SK-N-SH (cell line): ENCODE data around the gene HMG20A. TPM values are rescaled to one million over a fixed set of nuclear protein-coding genes. Genes with fewer than 3 reads are reported as not detected.

ENCODE experiments used
- CTCF ChIA-PET: fragments of 300-600, 350-600 bp; formaldehyde crosslinking; extraction: SDS; loops from one replicate; lab custom pipeline; 2021; lab: Yijun Ruan, JAX
- POLR2A ChIA-PET: fragments of 350-600 bp; sonication (Branson Sonifier 250); formaldehyde crosslinking; extraction: SDS; loops from one replicate; lab custom pipeline; 2020; ENCODE audit warnings: antibody characterized with exemption, inconsistent platforms; lab: Yijun Ruan, JAX
- DNase-seq: peaks from one replicate; pipeline ENCODE4 v3.0.0; 2012
- H2AFZ ChIP-seq: fragments of 200-600 bp; sonication (generic); 2 replicates; pipeline ENCODE4 v1.8.1; 2016; ENCODE audit warnings: antibody characterized with exemption, mild to moderate bottlenecking, low read depth
- H3F3A ChIP-seq: fragments of 200-600 bp; sonication (generic); replicated peaks from 2 replicates; pipeline ENCODE3; 2016; ENCODE audit warnings: antibody characterized with exemption, mild to moderate bottlenecking; ENCODE audit not compliant: insufficient read depth
- H3K27ac ChIP-seq, 2 experiments: fragments of 200-500 bp in 1 of 2; fragments of 200-600 bp in 1 of 2; sonication (Bioruptor generic) in 1 of 2; sonication (generic), shearing (Covaris generic) in 1 of 2; 2 replicates each; pipeline versions ENCODE4 v1.5.1 to v1.6.1; 2014 to 2016; ENCODE audit warnings: low read depth in 2 of 2, inconsistent platforms in 1 of 2, low read length in 1 of 2, mild to moderate bottlenecking in 1 of 2, mixed read lengths in 1 of 2
- H3K27me3 ChIP-seq: fragments of 200-600 bp; sonication (generic), shearing (Covaris generic); 2 replicates; pipeline ENCODE4 v1.6.1; 2016; ENCODE audit warnings: mixed run types; ENCODE audit not compliant: insufficient read depth
- H3K36me3 ChIP-seq, 2 experiments: fragments of 200-500 bp in 1 of 2; fragments of 200-600 bp in 1 of 2; sonication (Bioruptor generic) in 1 of 2; sonication (generic) in 1 of 2; replicated peaks in 1 of 2; 2 replicates each; pipeline versions ENCODE3 to v1.5.1; 2014 to 2016; ENCODE audit warnings: low read length in 1 of 2, mild to moderate bottlenecking in 1 of 2; ENCODE audit not compliant: insufficient read depth in 2 of 2, control insufficient read depth in 1 of 2
- H3K4me1 ChIP-seq, 2 experiments: fragments of 200-500 bp in 1 of 2; fragments of 200-600 bp in 1 of 2; sonication (Bioruptor generic) in 1 of 2; sonication (generic), shearing (Covaris generic) in 1 of 2; 2 replicates each; pipeline versions ENCODE4 v1.5.1 to v1.6.1; 2014 to 2016; ENCODE audit warnings: low read depth in 1 of 2, low read length in 1 of 2, mixed run types in 1 of 2; ENCODE audit not compliant: insufficient read depth in 2 of 2, control insufficient read depth in 1 of 2
- H3K4me2 ChIP-seq: fragments of 200-600 bp; sonication (generic), shearing (Covaris generic); 2 replicates; pipeline ENCODE4 v1.6.1; 2017; ENCODE audit warnings: mixed run types
- H3K4me3 ChIP-seq, 2 experiments: fragments of 200-500 bp in 1 of 2; fragments of 200-600 bp in 1 of 2; sonication (Bioruptor generic) in 1 of 2; sonication (generic), shearing (Covaris generic) in 1 of 2; 2 replicates each; pipeline versions ENCODE4 v1.5.1 to v1.8.1; 2014 to 2016; ENCODE audit warnings: low read depth in 2 of 2, inconsistent platforms in 1 of 2, low read length in 1 of 2, mild to moderate bottlenecking in 1 of 2, mixed read lengths in 1 of 2, moderate library complexity in 1 of 2
- H3K79me2 ChIP-seq: fragments of 200-600 bp; sonication (generic); 2 replicates; pipeline ENCODE4 v1.8.1; 2017; ENCODE audit warnings: mild to moderate bottlenecking; ENCODE audit not compliant: insufficient read depth
- H3K9ac ChIP-seq: fragments of 200-600 bp; sonication (generic); 2 replicates; pipeline ENCODE4 v1.6.1; 2017; ENCODE audit warnings: mixed run types
- H3K9me2 ChIP-seq: fragments of 200-600 bp; sonication (generic); 2 replicates; pipeline ENCODE4 v1.6.1; 2017; ENCODE audit warnings: mixed run types
- H3K9me3 ChIP-seq: fragments of 200-600 bp; sonication (generic); 2 replicates; pipeline ENCODE4 v1.6.1; 2017; ENCODE audit warnings: mixed run types, mild to moderate bottlenecking, moderate library complexity
- H4K20me1 ChIP-seq: fragments of 200-600 bp; sonication (generic); 2 replicates; pipeline ENCODE4 v1.6.1; 2017; ENCODE audit warnings: mild to moderate bottlenecking, mixed run types; ENCODE audit not compliant: insufficient read depth
- ELF1 ChIP-seq: IDR thresholded peaks from 2 replicates; pipeline ENCODE4 v1.4.0; 2012
- EZH2phosphoT487 ChIP-seq: fragments of 200-600 bp; sonication (generic); IDR thresholded peaks from 2 replicates; pipeline ENCODE4 v1.6.1; 2017; ENCODE audit warnings: low read depth, mixed run types, mild to moderate bottlenecking, antibody characterized with exemption, moderate library complexity, borderline replicate concordance
- GABPA ChIP-seq: IDR thresholded peaks from 2 replicates; pipeline ENCODE4 v1.4.0; 2012; ENCODE audit warnings: low read depth, mild to moderate bottlenecking
- GATA2 ChIP-seq: sonication (generic); formaldehyde crosslinking; IDR thresholded peaks from 2 replicates; pipeline ENCODE4 v1.5.0; 2020; ENCODE audit warnings: mild to moderate bottlenecking, missing genetic modification reagents
- JUND ChIP-seq: IDR thresholded peaks from 2 replicates; pipeline ENCODE4 v1.4.0; 2012
- MXI1 ChIP-seq: IDR thresholded peaks from 2 replicates; pipeline ENCODE4 v1.6.1; 2012; ENCODE audit warnings: mild to moderate bottlenecking, low read depth, low read length, improper control_type of control experiment
- REST ChIP-seq: IDR thresholded peaks from 2 replicates; pipeline ENCODE4 v1.6.1; 2012; ENCODE audit warnings: mild to moderate bottlenecking, low read depth, low read length, moderate library complexity
- RFX5 ChIP-seq: IDR thresholded peaks from 2 replicates; pipeline ENCODE4 v1.6.1; 2012; ENCODE audit warnings: mild to moderate bottlenecking, improper control_type of control experiment, low read length
- SIN3A ChIP-seq: IDR thresholded peaks from 2 replicates; pipeline ENCODE4 v1.6.1; 2012; ENCODE audit warnings: low read depth, mild to moderate bottlenecking, low read length, moderate library complexity, borderline replicate concordance
- TAF1 ChIP-seq: IDR thresholded peaks from 2 replicates; pipeline ENCODE4 v1.6.1; 2012; ENCODE audit warnings: low read depth, mild to moderate bottlenecking, low read length, moderate library complexity, borderline replicate concordance
- TEAD4 ChIP-seq: IDR thresholded peaks from 2 replicates; pipeline ENCODE4 v1.4.0; 2012; ENCODE audit warnings: mild to moderate bottlenecking, borderline replicate concordance; ENCODE audit not compliant: insufficient read depth
- ZBTB33 ChIP-seq: IDR thresholded peaks from 2 replicates; pipeline ENCODE4 v1.4.0; 2012; ENCODE audit warnings: low read depth, borderline replicate concordance
- WGBS: methylation state at CpG from one replicate; pipeline ENCODE4 v1.1.6; 2017; ENCODE audit warnings: low lambda C conversion rate; 5-methylcytosine and 5-hydroxymethylcytosine counted together
- polyA plus RNA-seq, 3 experiments: library from polyadenylated mRNA; depleted of rRNA; stranded (reverse); fragments of >200 nt; gene quantifications; 2 replicates each; pipeline ENCODE4 v1.2.3, GENCODE V29; 2012
- TF ChIP-seq, protein P1 (sequence below): IDR thresholded peaks from 2 replicates; pipeline ENCODE4 v1.4.0; 2012; ENCODE audit warnings: low read depth

HMG20A gene
- polyA plus RNA-seq, 1 of the 3 experiments (the other 2 are of a cell fraction): 27.7 TPM

- Histone ChIP-seq H3K4me1 (peaks cover 0 to 33% of the 10 kb centered on the region in 2 experiments; a peak in 2 of 4 replicates), H3F3A (no peaks in the 10 kb centered on the region), H3K27me3 (no peaks in the 10 kb centered on the region), H2AFZ (no peak overlapping the region), H3K9ac (no peak overlapping the region), H3K27ac (no peak overlapping the region; a peak in 1 of 4 replicates), H3K79me2 (no peaks in the 10 kb centered on the region), H3K9me3 (no peaks in the 10 kb centered on the region), H4K20me1 (no peaks in the 10 kb centered on the region), H3K4me3 (no peak overlapping the region), H3K4me2 (no peak overlapping the region), H3K36me3 (no peaks in the 10 kb centered on the region), H3K9me2 (no peaks in the 10 kb centered on the region)
- WGBS: 93% methylated on average over 4 of the region's 6 CpGs
- ChIA-PET CTCF (interaction anchor here (0.6 to 3.6 kb wide), 6 partner anchors 11 to 341 kb away, joined by 3 to 24 read pairs (median 7); no protein-coding TSS in a partner anchor), POLR2A (interaction anchor here (0.7 kb wide), 1 partner anchor 415 kb away, joined by 3 read pairs; no protein-coding TSS in a partner anchor)
- DNase-seq: no peak
- TF ChIP-seq SIN3A: no peak
- TF ChIP-seq, protein P1, sequence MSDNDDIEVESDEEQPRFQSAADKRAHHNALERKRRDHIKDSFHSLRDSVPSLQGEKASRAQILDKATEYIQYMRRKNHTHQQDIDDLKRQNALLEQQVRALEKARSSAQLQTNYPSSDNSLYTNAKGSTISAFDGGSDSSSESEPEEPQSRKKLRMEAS: no peak
- TF ChIP-seq RFX5: no peak
- TF ChIP-seq REST: no peak
- TF ChIP-seq ELF1: no peak
- no peak for TF ChIP-seq TEAD4
- TF ChIP-seq ZBTB33: no peak
- no peak for TF ChIP-seq MXI1
- TF ChIP-seq GATA2 (CRISPR knock-in tag): no peak
- no peak for TF ChIP-seq JUND
- TF ChIP-seq TAF1: no peak
- TF ChIP-seq EZH2phosphoT487: no peak
- TF ChIP-seq GABPA: no peak
Measured at GRCh38 chr15:77527831-77528231, 107.1 kb downstream of the HMG20A start.
